IMR-90 (cell line): Measurements from ENCODE around the gene CD72. TPM values are rescaled to one million over a fixed set of nuclear protein-coding genes. Genes with fewer than 3 reads are reported as not detected.
A peak's percentile ranks its signal among the peaks of the same experiment; 100 is the strongest.

Experiments used
- ATAC-seq: fragments of 200-7000 bp; cut with Tn5 transposase; 2 replicates; pipeline ENCODE4 v1.9.1; 2020; ENCODE audit warnings: low read depth, mild to moderate bottlenecking, moderate library complexity
- BruUV-seq: library from RNA; stranded (reverse); fragments of 400-500 nt; replicated peaks from 2 replicates; lab custom pipeline; 2021; lab: Mats Ljungman, UMichigan
- CTCF ChIA-PET: fragments of 300-600 bp; formaldehyde crosslinking; extraction: SDS; loops from one replicate; lab custom pipeline; 2021; ENCODE audit warnings: antibody characterized with exemption; lab: Yijun Ruan, JAX
- POLR2A ChIA-PET: fragments of 300-600 bp; sonication (Branson Sonifier 250); formaldehyde crosslinking; loops from one replicate; lab custom pipeline; 2022; ENCODE audit warnings: antibody characterized with exemption; ENCODE audit not compliant: unreplicated experiment; lab: Charles Lee
- DNase-seq: peaks from one replicate; pipeline ENCODE4 v3.0.0; 2013
- H2AFZ ChIP-seq: replicated peaks from 2 replicates; pipeline ENCODE3; 2013; ENCODE audit warnings: low read length, mild to moderate bottlenecking; ENCODE audit not compliant: poor library complexity
- H2AK5ac ChIP-seq: 2 replicates; pipeline ENCODE4 v1.6.1; 2013; ENCODE audit warnings: low read depth, low read length, inconsistent platforms
- H2AK9ac ChIP-seq: replicated peaks from 2 replicates; pipeline ENCODE3; 2013; ENCODE audit warnings: mild to moderate bottlenecking, low read depth, low read length, moderate library complexity; ENCODE audit not compliant: poor library complexity
- H2BK120ac ChIP-seq: 2 replicates; pipeline ENCODE4 v1.6.1; 2013; ENCODE audit warnings: low read depth, low read length, inconsistent platforms
- H2BK15ac ChIP-seq: 3 replicates; pipeline ENCODE4 v1.6.1; 2013; ENCODE audit warnings: low read depth, low read length, inconsistent platforms
- H2BK20ac ChIP-seq: 2 replicates; pipeline ENCODE4 v1.6.1; 2013; ENCODE audit warnings: low read depth, mild to moderate bottlenecking, inconsistent platforms, low read length, moderate library complexity
- H2BK5ac ChIP-seq: 2 replicates; pipeline ENCODE4 v1.6.1; 2013; ENCODE audit warnings: mild to moderate bottlenecking, low read depth, low read length, inconsistent platforms; ENCODE audit not compliant: poor library complexity, severe bottlenecking
- H3K14ac ChIP-seq: replicated peaks from 2 replicates; pipeline ENCODE4 v1.6.1; 2013; ENCODE audit warnings: low read depth, low read length, inconsistent platforms
- H3K18ac ChIP-seq: 2 replicates; pipeline ENCODE4 v1.6.1; 2013; ENCODE audit warnings: low read depth, low read length, control low read depth
- H3K23ac ChIP-seq: 2 replicates; pipeline ENCODE4 v1.6.1; 2013; ENCODE audit warnings: low read depth, low read length, inconsistent platforms
- H3K27ac ChIP-seq: 2 replicates; pipeline ENCODE4 v1.5.1; 2013; ENCODE audit warnings: mild to moderate bottlenecking, control low read depth, low read length; ENCODE audit not compliant: insufficient read depth
- H3K27me3 ChIP-seq: 2 replicates; pipeline ENCODE4 v1.6.1; 2013; ENCODE audit warnings: low read length; ENCODE audit not compliant: control insufficient read depth, insufficient read depth
- H3K36me3 ChIP-seq: 2 replicates; pipeline ENCODE4 v1.6.1; 2013; ENCODE audit warnings: low read length, mixed read lengths; ENCODE audit not compliant: control insufficient read depth, insufficient read depth
- H3K4ac ChIP-seq: 2 replicates; pipeline ENCODE4 v1.6.1; 2013; ENCODE audit warnings: low read depth, low read length, inconsistent platforms
- H3K4me1 ChIP-seq: 2 replicates; pipeline ENCODE4 v1.6.1; 2013; ENCODE audit warnings: low read length, mixed read lengths; ENCODE audit not compliant: control insufficient read depth, insufficient read depth
- H3K4me2 ChIP-seq: 2 replicates; pipeline ENCODE4 v1.6.1; 2013; ENCODE audit warnings: low read depth, mild to moderate bottlenecking, control low read depth, low read length, moderate library complexity
- H3K4me3 ChIP-seq: 2 replicates; pipeline ENCODE4 v1.5.1; 2013; ENCODE audit warnings: low read depth, mild to moderate bottlenecking, control low read depth, low read length, moderate library complexity; ENCODE audit not compliant: insufficient read depth
- H3K56ac ChIP-seq: 2 replicates; pipeline ENCODE4 v1.6.1; 2013; ENCODE audit warnings: low read length, inconsistent platforms; ENCODE audit not compliant: insufficient read depth; ENCODE audit errors: extremely low read depth
- H3K79me1 ChIP-seq, 2 experiments: 2 replicates each; pipeline ENCODE4 v1.6.1; 2013; ENCODE audit warnings: low read length in 2 of 2, inconsistent platforms in 1 of 2, low read depth in 1 of 2
- H3K9ac ChIP-seq: 2 replicates; pipeline ENCODE4 v1.6.1; 2013; ENCODE audit warnings: low read depth, low read length, control low read depth
- H3K9me1 ChIP-seq: 2 replicates; pipeline ENCODE4 v1.6.1; 2013; ENCODE audit warnings: low read length, inconsistent platforms; ENCODE audit not compliant: insufficient read depth
- H3K9me3 ChIP-seq: 2 replicates; pipeline ENCODE4 v1.6.1; 2013; ENCODE audit warnings: low read length; ENCODE audit not compliant: control insufficient read depth, insufficient read depth
- H4K20me1 ChIP-seq: 2 replicates; pipeline ENCODE4 v1.6.1; 2013; ENCODE audit warnings: low read length, inconsistent platforms; ENCODE audit not compliant: insufficient read depth
- H4K5ac ChIP-seq: 2 replicates; pipeline ENCODE4 v1.6.1; 2013; ENCODE audit warnings: mild to moderate bottlenecking, low read depth, low read length, control low read depth
- H4K8ac ChIP-seq, 2 experiments: 2 replicates each; pipeline ENCODE4 v1.6.1; 2013; ENCODE audit warnings: low read depth in 2 of 2, low read length in 2 of 2, control low read depth in 1 of 2, inconsistent platforms in 1 of 2
- H4K91ac ChIP-seq: 2 replicates; pipeline ENCODE4 v1.6.1; 2013; ENCODE audit warnings: low read depth, low read length, inconsistent platforms; ENCODE audit not compliant: insufficient read depth
- FOS ChIP-seq: fragments of 150-350 bp; IDR thresholded peaks from 2 replicates; pipeline ENCODE4 v1.6.1; 2016; ENCODE audit warnings: low read depth, low read length
- RAD21 ChIP-seq: IDR thresholded peaks from 2 replicates; pipeline ENCODE4 v1.6.1; 2012; ENCODE audit warnings: low read length, improper control_type of control experiment
- RFX5 ChIP-seq: IDR thresholded peaks from 2 replicates; pipeline ENCODE4 v1.8.0; 2012; ENCODE audit warnings: low read depth, mild to moderate bottlenecking, low read length, moderate library complexity
- SMC3 ChIP-seq: fragments of 150-350 bp; IDR thresholded peaks from 2 replicates; pipeline ENCODE4 v1.6.1; 2016; ENCODE audit warnings: low read depth, mild to moderate bottlenecking, antibody characterized with exemption, low read length, moderate library complexity
- WGBS, 2 experiments: methylation state at CpG; one replicate each; pipeline versions ENCODE4 v1.1.5 to v1.1.7; 2013; ENCODE audit warnings: missing lambda C conversion rate in 2 of 2; ENCODE audit not compliant: insufficient read length in 1 of 2; ENCODE audit errors: extremely low coverage in 2 of 2; 5-methylcytosine and 5-hydroxymethylcytosine counted together
- dilution Hi-C: fragments of 300-500 bp; cut with HindIII; formaldehyde crosslinking; loops from one replicate; pipeline ENCODE4 v1.14.3; 2018; ENCODE audit warnings: low sequenced_read_pairs; ENCODE audit not compliant: unreplicated experiment
- in situ Hi-C: fragments of 300-500 bp; cut with MboI; formaldehyde crosslinking; loops from 3 replicates; pipeline ENCODE4 v1.14.3; 2019; ENCODE audit warnings: low sequenced_read_pairs, inconsistent platforms, mixed read lengths
- intact Hi-C: fragments of 100-400 bp; cut with micrococcal nuclease; formaldehyde crosslinking; loops from 2 replicates; pipeline ENCODE4 v1.10.0; 2022
- polyA plus RNA-seq, 3 experiments: library from polyadenylated mRNA; depleted of rRNA; stranded (reverse); fragments of >200 nt; gene quantifications; 2 replicates each; pipeline ENCODE4 v1.2.3, GENCODE V29; 2012; ENCODE audit warnings: low replicate concordance in 1 of 3
- total RNA-seq: library from RNA; depleted of rRNA; stranded (reverse); fragments of >200 nt; gene quantifications from 2 replicates; pipeline ENCODE4 v1.2.3, GENCODE V29; 2012
- TF ChIP-seq, protein P1 (sequence below): fragments of 150-350 bp; IDR thresholded peaks from 2 replicates; pipeline ENCODE4 v1.6.1; 2016; ENCODE audit warnings: low read depth, mild to moderate bottlenecking, low read length, moderate library complexity, borderline replicate concordance
- TF ChIP-seq, protein P2 (sequence below): conservative IDR thresholded peaks from 2 replicates; pipeline ENCODE4 v1.5.1; 2012; ENCODE audit warnings: mild to moderate bottlenecking, low read depth, low read length, improper control_type of control experiment

CD72 gene
- total and polyA plus RNA-seq, 2 of the 4 experiments (the other 2 are of a cell fraction) = 0.36 to 0.58 TPM

- TF ChIP-seq RFX5 (no peak), FOS (no peak)
Measured at GRCh38 chr9:35661756-35662350, 43.6 kb upstream of the CD72 start (continued).

DNA sequence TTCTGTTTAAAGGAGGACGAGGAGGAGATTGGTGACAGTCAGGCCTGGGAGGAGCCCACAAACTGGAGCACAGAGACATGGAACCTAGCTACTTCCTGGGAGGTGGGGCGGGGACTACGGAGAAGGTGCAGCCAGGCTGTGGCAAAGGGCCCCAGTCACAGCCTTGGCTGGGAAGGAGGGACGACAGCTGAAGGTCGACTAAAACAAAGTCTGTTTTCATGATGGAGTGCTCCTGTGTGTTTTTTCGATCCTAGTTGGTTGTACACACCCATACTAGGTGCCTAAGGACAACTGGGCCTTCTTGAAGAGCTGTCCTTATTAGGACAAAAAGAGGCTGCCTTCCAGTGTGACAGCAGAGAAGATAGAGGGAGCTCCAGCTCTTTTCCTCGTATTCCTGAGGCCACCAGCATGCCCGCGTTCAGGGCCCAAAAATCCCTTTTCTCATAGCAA is 42.8 kb upstream of the CD72 start:
- Histone ChIP-seq H4K5ac (peak overlapping the region; percentile 47), H3K14ac (peak overlapping the region; percentile 8), H3K9me1 (peaks cover 9% of the 10 kb centered on the region), H4K20me1 (peaks cover 3% of the 10 kb centered on the region; the same call in 1 of the 2 replicates), H2AK5ac (peak overlapping the region; percentile 94), H3K56ac (peak overlapping the region; percentile 35; the same call in 1 of the 2 replicates), H3K18ac (no peak overlapping the region), H4K8ac (peak overlapping the region; percentile 79 to 82), H3K9me3 (no peaks in the 10 kb centered on the region), H3K23ac (peak overlapping the region; percentile 4; the same call in 1 of the 2 replicates), H3K79me1 (peaks cover 30 to 65% of the 10 kb centered on the region in 2 experiments; a peak in 3 of 4 replicates), H2BK120ac (peak overlapping the region; percentile 33; the same call in 1 of the 2 replicates), H3K4me3 (no peak overlapping the region), H2AK9ac (peak overlapping the region; percentile 86), H2BK5ac (peak overlapping the region; percentile 47), H3K27me3 (no peaks in the 10 kb centered on the region), H2BK20ac (peak overlapping the region; percentile 72; the same call in 1 of the 2 replicates), H3K9ac (no peak overlapping the region; the same call in 1 of the 2 replicates), H3K4ac (peak overlapping the region; percentile 75), H2BK15ac (peak overlapping the region; percentile 93; the same call in 2 of the 3 replicates), H2AFZ (peak overlapping the region; percentile 38), H4K91ac (peak overlapping the region; percentile 96), H3K27ac (peak overlapping the region; percentile 57), H3K4me2 (no peak overlapping the region), H3K4me1 (peaks cover 16% of the 10 kb centered on the region), H3K36me3 (peaks cover 11% of the 10 kb centered on the region)
- POLR2A ChIA-PET = interaction anchor here (0.7 to 2.1 kb wide), 10 partner anchors 15 to 87 kb away, joined by 3 to 14 read pairs (median 6); partner anchors contain the start of genes CREB3 and TLN1
- CTCF ChIA-PET = interaction anchor here (0.5 to 2.1 kb wide), 16 partner anchors 9 to 221 kb away, joined by 3 to 11 read pairs (median 3); partner anchors contain the start of genes CREB3, TLN1 and TPM2
- DNase-seq (peak; percentile 62), ATAC-seq (no peak)
- TF ChIP-seq RAD21 (peak; percentile 66), SMC3 (peak; percentile 34; the same call in 1 of the 2 replicates)
- TF ChIP-seq, protein P1, sequence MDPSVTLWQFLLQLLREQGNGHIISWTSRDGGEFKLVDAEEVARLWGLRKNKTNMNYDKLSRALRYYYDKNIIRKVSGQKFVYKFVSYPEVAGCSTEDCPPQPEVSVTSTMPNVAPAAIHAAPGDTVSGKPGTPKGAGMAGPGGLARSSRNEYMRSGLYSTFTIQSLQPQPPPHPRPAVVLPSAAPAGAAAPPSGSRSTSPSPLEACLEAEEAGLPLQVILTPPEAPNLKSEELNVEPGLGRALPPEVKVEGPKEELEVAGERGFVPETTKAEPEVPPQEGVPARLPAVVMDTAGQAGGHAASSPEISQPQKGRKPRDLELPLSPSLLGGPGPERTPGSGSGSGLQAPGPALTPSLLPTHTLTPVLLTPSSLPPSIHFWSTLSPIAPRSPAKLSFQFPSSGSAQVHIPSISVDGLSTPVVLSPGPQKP = no peak
- TF ChIP-seq, protein P2, sequence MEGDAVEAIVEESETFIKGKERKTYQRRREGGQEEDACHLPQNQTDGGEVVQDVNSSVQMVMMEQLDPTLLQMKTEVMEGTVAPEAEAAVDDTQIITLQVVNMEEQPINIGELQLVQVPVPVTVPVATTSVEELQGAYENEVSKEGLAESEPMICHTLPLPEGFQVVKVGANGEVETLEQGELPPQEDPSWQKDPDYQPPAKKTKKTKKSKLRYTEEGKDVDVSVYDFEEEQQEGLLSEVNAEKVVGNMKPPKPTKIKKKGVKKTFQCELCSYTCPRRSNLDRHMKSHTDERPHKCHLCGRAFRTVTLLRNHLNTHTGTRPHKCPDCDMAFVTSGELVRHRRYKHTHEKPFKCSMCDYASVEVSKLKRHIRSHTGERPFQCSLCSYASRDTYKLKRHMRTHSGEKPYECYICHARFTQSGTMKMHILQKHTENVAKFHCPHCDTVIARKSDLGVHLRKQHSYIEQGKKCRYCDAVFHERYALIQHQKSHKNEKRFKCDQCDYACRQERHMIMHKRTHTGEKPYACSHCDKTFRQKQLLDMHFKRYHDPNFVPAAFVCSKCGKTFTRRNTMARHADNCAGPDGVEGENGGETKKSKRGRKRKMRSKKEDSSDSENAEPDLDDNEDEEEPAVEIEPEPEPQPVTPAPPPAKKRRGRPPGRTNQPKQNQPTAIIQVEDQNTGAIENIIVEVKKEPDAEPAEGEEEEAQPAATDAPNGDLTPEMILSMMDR = peak; percentile 62
- intact Hi-C loops (no loop called here), in situ Hi-C loops (no loop called here), dilution Hi-C loops (no loop called here)
- no CpG with 5 or more reads among the region's 9 CpGs for WGBS, 2 experiments
- no TSS peak for BruUV-seq
